GM23338 (cell line): Measurements from ENCODE around the gene RAB11A. TPM values are rescaled to one million over a fixed set of nuclear protein-coding genes. Genes with fewer than 3 reads are reported as not detected.
A peak's percentile ranks its signal among the peaks of the same experiment; 100 is the strongest.

Experiments used
- ATAC-seq: fragments of 200-7000 bp; cut with Tn5 transposase; 3 replicates; pipeline ENCODE4 v1.9.1; 2020
- DNase-seq: peaks from one replicate; pipeline ENCODE4 v3.0.0-alpha.2; 2015; ENCODE audit warnings: low spot score
- H2AFZ ChIP-seq: fragments of 200-600 bp; sonication (generic); 2 replicates; pipeline ENCODE4 v1.8.0; 2016; ENCODE audit warnings: antibody characterized with exemption, mild to moderate bottlenecking, moderate library complexity
- H3F3A ChIP-seq: fragments of 200-600 bp; sonication (generic); replicated peaks from 2 replicates; pipeline ENCODE4 v1.8.0; 2017; ENCODE audit warnings: antibody characterized with exemption, mixed run types, low read depth
- H3K27ac ChIP-seq: fragments of 200-600 bp; sonication (generic); 2 replicates; pipeline ENCODE4 v1.6.1; 2016; ENCODE audit warnings: low read depth
- H3K27me3 ChIP-seq: fragments of 200-600 bp; sonication (generic); 2 replicates; pipeline ENCODE4 v1.8.0; 2016; ENCODE audit warnings: mild to moderate bottlenecking, mixed run types, moderate library complexity; ENCODE audit not compliant: insufficient read depth
- H3K36me3 ChIP-seq: fragments of 200-600 bp; sonication (generic); 2 replicates; pipeline ENCODE4 v1.8.0; 2016; ENCODE audit warnings: mild to moderate bottlenecking; ENCODE audit not compliant: insufficient read depth
- H3K4me1 ChIP-seq: fragments of 200-600 bp; sonication (generic); 2 replicates; pipeline ENCODE4 v1.8.0; 2016; ENCODE audit warnings: mild to moderate bottlenecking, moderate library complexity; ENCODE audit not compliant: insufficient read depth
- H3K4me2 ChIP-seq: fragments of 200-600 bp; sonication (generic); 2 replicates; pipeline ENCODE4 v1.7.1; 2017; ENCODE audit warnings: mixed run types
- H3K4me3 ChIP-seq: fragments of 200-600 bp; sonication (generic); 2 replicates; pipeline ENCODE4 v1.6.1; 2016; ENCODE audit warnings: mixed run types
- H3K79me2 ChIP-seq: fragments of 200-600 bp; sonication (generic); replicated peaks from 2 replicates; pipeline ENCODE4 v1.8.0; 2017; ENCODE audit warnings: mild to moderate bottlenecking; ENCODE audit not compliant: insufficient read depth
- H3K9me2 ChIP-seq: fragments of 200-600 bp; sonication (generic); 2 replicates; pipeline ENCODE4 v1.8.0; 2017; ENCODE audit not compliant: insufficient read depth
- H4K20me1 ChIP-seq: fragments of 200-600 bp; sonication (generic); replicated peaks from 2 replicates; pipeline ENCODE4 v1.8.0; 2017; ENCODE audit warnings: mild to moderate bottlenecking; ENCODE audit not compliant: insufficient read depth
- H3K27ac Mint-ChIP-seq: 2 replicates; pipeline ENCODE4 v1.8.0; 2020; ENCODE audit warnings: inconsistent platforms, mild to moderate bottlenecking, moderate library complexity, mixed read lengths
- H3K27me3 Mint-ChIP-seq: 3 replicates; pipeline ENCODE4 v1.8.0; 2022; ENCODE audit warnings: low read depth, mild to moderate bottlenecking, moderate library complexity, mixed read lengths, inconsistent platforms; ENCODE audit not compliant: insufficient read depth, poor library complexity
- H3K36me3 Mint-ChIP-seq: 3 replicates; pipeline ENCODE4 v1.8.0; 2021; ENCODE audit warnings: low read depth, mild to moderate bottlenecking, inconsistent platforms, moderate library complexity, mixed read lengths
- H3K4me1 Mint-ChIP-seq: 3 replicates; pipeline ENCODE4 v1.8.0; 2020; ENCODE audit warnings: mild to moderate bottlenecking, inconsistent platforms, mixed read lengths
- H3K4me3 Mint-ChIP-seq: 3 replicates; pipeline ENCODE4 v1.8.0; 2021; ENCODE audit warnings: moderate library complexity, mild to moderate bottlenecking, inconsistent platforms, mixed read lengths
- H3K9me3 Mint-ChIP-seq: 3 replicates; pipeline ENCODE4 v1.8.0; 2020; ENCODE audit warnings: moderate library complexity, mild to moderate bottlenecking, inconsistent platforms, mixed read lengths
- NANOG ChIP-seq: IDR thresholded peaks from 2 replicates; pipeline ENCODE4 v1.6.1; 2016; ENCODE audit warnings: antibody characterized with exemption, borderline replicate concordance
- STAT1 ChIP-seq: IDR thresholded peaks from one replicate; pipeline ENCODE4 v1.6.1; 2016; ENCODE audit warnings: antibody characterized with exemption; ENCODE audit not compliant: unreplicated experiment
- ZNF114 ChIP-seq: fragments of 250-450 bp; sonication (Bioruptor Pico); IDR thresholded peaks from 2 replicates; pipeline ENCODE4 v1.5.0; 2020; ENCODE audit warnings: mild to moderate bottlenecking, moderate library complexity
- ZNF331 ChIP-seq: fragments of 250-450 bp; sonication (Bioruptor Pico); IDR thresholded peaks from 2 replicates; pipeline ENCODE4 v1.5.0; 2020; ENCODE audit warnings: low read depth, mild to moderate bottlenecking, moderate library complexity
- ZNF462 ChIP-seq: fragments of 250-450 bp; sonication (Bioruptor Pico); IDR thresholded peaks from 2 replicates; pipeline ENCODE4 v1.5.0; 2020; ENCODE audit warnings: mild to moderate bottlenecking, moderate library complexity
- polyA plus RNA-seq: library from polyadenylated mRNA; unstranded; fragments of >200 nt; fragmentation: Nextera tagmentation; extraction: Ambion mirVana; gene quantifications from 2 replicates; pipeline ENCODE4 v1.2.1, GENCODE V29; 2016
- total RNA-seq: library from RNA; depleted of rRNA; stranded (reverse); fragments of >200 nt; shearing (Covaris generic); gene quantifications from 2 replicates; pipeline ENCODE4 v1.2.3, GENCODE V29; 2014

The RAB11A gene
- total and polyA plus RNA-seq, 2 experiments from 2014 or later = 251 to 369 TPM

- Histone ChIP-seq H3K79me2 (no peaks in the 10 kb centered on the region), H3K4me2 (peak overlapping the region; percentile 12; the same call in 1 of the 2 replicates), H3K4me1 (peaks cover 13% of the 10 kb centered on the region), H3K4me3 (peak overlapping the region; percentile 1; the same call in 1 of the 2 replicates), H3K27ac (peak overlapping the region; percentile 94), H3K36me3 (no peaks in the 10 kb centered on the region), H3K27me3 (no peaks in the 10 kb centered on the region), H3F3A (no peaks in the 10 kb centered on the region; the same call in 1 of the 2 replicates), H4K20me1 (no peaks in the 10 kb centered on the region), H2AFZ (no peak overlapping the region), H3K9me2 (no peaks in the 10 kb centered on the region)
- Mint-ChIP-seq H3K4me3 (peak overlapping the region; percentile 56), H3K9me3 (peaks cover 2% of the 10 kb centered on the region; the same call in 1 of the 3 replicates), H3K27ac (peak overlapping the region; percentile 97), H3K36me3 (no peaks in the 10 kb centered on the region), H3K27me3 (peaks cover 7% of the 10 kb centered on the region), H3K4me1 (peaks cover 44% of the 10 kb centered on the region)
- DNase-seq = peak; percentile 94
- peak; percentile 95 for ATAC-seq
- TF ChIP-seq ZNF331 (CRISPR knock-in tag) = peak; percentile 19; the same call in 1 of the 2 replicates
- TF ChIP-seq STAT1 = no peak
- TF ChIP-seq ZNF462 = peak; percentile 45; the same call in 1 of the 2 replicates
- TF ChIP-seq ZNF114 (CRISPR knock-in tag) = peak; percentile 21; the same call in 1 of the 2 replicates
- no peak for TF ChIP-seq NANOG
Measured at GRCh38 chr15:65832549-65833364, 36.5 kb upstream of the RAB11A start.
